Eye (tissue), 1 donor: ENCODE measurements around the gene MYLK.

Experiments used
- DNase-seq: peaks from one replicate; pipeline ENCODE4 v3.0.0-alpha.2; 2015

MYLK gene

GRCh38 chr3:123790254-123791072, 93.7 kb downstream of the MYLK start:
- no peak for DNase-seq

GRCh38 chr3:123789760-123790159, 94.4 kb downstream of the MYLK start:
- no peak for DNase-seq

- no peak for DNase-seq
Observed at GRCh38 chr3:123789160-123789559, 95.0 kb downstream of the MYLK start.

- peak; percentile 45 for DNase-seq
Observed at GRCh38 chr3:123788710-123789109, 95.4 kb downstream of the MYLK start.

- no peak for DNase-seq
Observed at GRCh38 chr3:123787133-123787532, 97.0 kb downstream of the MYLK start.

- no peak for DNase-seq
Observed at GRCh38 chr3:123785602-123786001, 98.5 kb downstream of the MYLK start.

GRCh38 chr3:123783811-123784210, 100.3 kb downstream of the MYLK start:
- DNase-seq, result no peak

GRCh38 chr3:123783050-123783689, 101.0 kb downstream of the MYLK start:
- no peak for DNase-seq

GRCh38 chr3:123782488-123782887, 101.6 kb downstream of the MYLK start:
- no peak for DNase-seq

GRCh38 chr3:123781571-123782275, 102.4 kb downstream of the MYLK start:
- no peak for DNase-seq

- no peak for DNase-seq
Observed at GRCh38 chr3:123781138-123781537, 103.0 kb downstream of the MYLK start.

- no peak for DNase-seq
Observed at GRCh38 chr3:123780656-123781055, 103.5 kb downstream of the MYLK start.

- no peak for DNase-seq
Observed at GRCh38 chr3:123779655-123780231, 104.4 kb downstream of the MYLK start.

- no peak for DNase-seq
Observed at GRCh38 chr3:123778991-123779622, 105.0 kb downstream of the MYLK start.

GRCh38 chr3:123778525-123778924, 105.6 kb downstream of the MYLK start:
- no peak for DNase-seq

GRCh38 chr3:123776071-123776782, 107.9 kb downstream of the MYLK start:
- peak; percentile 93 for DNase-seq

- no peak for DNase-seq
Observed at GRCh38 chr3:123774474-123774873, 109.7 kb downstream of the MYLK start.

- peak; percentile 50 for DNase-seq
Observed at GRCh38 chr3:123773681-123774431, 110.3 kb downstream of the MYLK start.

GRCh38 chr3:123769356-123769743, 114.8 kb downstream of the MYLK start:
- DNase-seq, result no peak

GRCh38 chr3:123768480-123769355, 115.4 kb downstream of the MYLK start:
- DNase-seq, result no peak
